ENCODE results near the gene ASTN2. TPM values are rescaled to one million over a fixed set of nuclear protein-coding genes. Genes with fewer than 3 reads are reported as not detected.

The ASTN2 gene
- total and polyA plus RNA-seq, 10 of the 15 experiments (the other 5 are each of a cell fraction or from before 2014, with no cell fraction given) = 1.4 to 15.7 (median 7.0) TPM

- no peak for TF ChIP-seq CBX5 (IDR thresholded peaks at IDR 0.05; ENCODE audit: low read depth)
- TF ChIP-seq STAT3 (IDR thresholded peaks at IDR 0.05; ENCODE audit: low read depth, low read length) = no peak
- TF ChIP-seq MYC (IDR thresholded peaks at IDR 0.05; ENCODE audit: insufficient read depth, insufficient read length, insufficient replicate concordance, low read length, severe bottlenecking) = no peak
Observed at GRCh38 chr9:116857321-116857720, 557.5 kb downstream of the ASTN2 start (continued).

DNA sequence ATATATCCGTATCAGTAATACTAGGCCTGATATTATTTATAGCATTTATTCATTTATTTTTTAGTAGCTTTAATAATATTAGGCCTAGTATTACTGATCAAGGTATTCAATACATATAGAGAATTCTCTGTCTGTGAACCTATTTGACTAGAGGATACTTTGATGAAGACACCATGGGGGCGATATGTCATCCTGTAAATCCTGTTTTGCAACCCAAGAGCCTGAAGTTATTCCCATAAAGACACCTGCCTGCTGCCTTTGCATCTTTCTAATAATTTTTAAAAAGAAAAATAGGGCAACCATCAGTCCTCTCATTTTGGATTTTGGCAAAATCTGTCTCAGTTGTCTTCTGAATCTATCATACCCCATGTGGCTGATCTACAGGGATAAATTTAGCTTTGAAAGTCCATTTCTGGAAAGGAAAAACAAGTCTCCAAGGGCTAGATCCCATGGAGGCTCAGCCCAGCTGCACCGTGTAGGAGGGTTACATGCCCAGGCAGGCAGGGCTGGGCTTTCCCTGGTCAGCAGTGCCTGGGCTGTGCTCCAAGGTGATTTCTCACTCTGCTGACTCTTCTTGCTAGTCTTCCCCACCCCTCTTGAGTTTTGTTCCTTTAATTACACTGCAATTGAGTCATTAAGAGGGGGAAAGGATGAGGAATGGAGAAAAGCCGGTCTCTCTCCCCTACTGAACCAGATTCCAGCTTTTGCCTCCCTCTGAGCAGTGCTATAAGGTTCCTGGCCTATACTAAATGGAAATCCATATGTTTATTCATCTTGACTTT, 558.8 kb downstream of the ASTN2 start:
- Histone ChIP-seq H2AFZ (ENCODE audit: control insufficient read depth, low read depth, low read length) (no peak overlapping the region), H4K20me1 (ENCODE audit: control insufficient read depth, insufficient read depth) (no peaks in the 10 kb centered on the region), H3K9ac (ENCODE audit: control insufficient read depth, insufficient read depth, low read length) (no peak overlapping the region), H3K9me3 (replicated peaks; ENCODE audit: control insufficient read depth, insufficient read depth, low read length) (no peaks in the 10 kb centered on the region), H3K36me3 (ENCODE audit: control insufficient read depth in 2 of 2, insufficient read depth in 2 of 2, low read length in 1 of 2) (no peaks in the 10 kb centered on the region), H3K4me3 (no peak overlapping the region), H3K27me3 (replicated peaks in 1 of 2; ENCODE audit: control insufficient read depth in 2 of 2, insufficient read depth in 2 of 2, low read length in 1 of 2) (no peaks in the 10 kb centered on the region; a peak in 1 of 4 replicates), H3K4me2 (ENCODE audit: control insufficient read depth, insufficient read depth) (no peak overlapping the region), H3K4me1 (ENCODE audit: control insufficient read depth, insufficient read depth, low read length) (no peaks in the 10 kb centered on the region), H3K79me2 (ENCODE audit: control insufficient read depth, insufficient read depth, low read length) (no peaks in the 10 kb centered on the region), H3K27ac (ENCODE audit: control insufficient read depth, insufficient read depth) (no peak overlapping the region)
- no peak for DNase-seq (ENCODE audit: low read depth, low spot score)
- ATAC-seq = peak; percentile 84
- ChIA-PET SMC1A (ENCODE audit: uncharacterized antibody, unreplicated experiment) (interaction anchor here (1.0 kb wide), 1 partner anchor 79 kb away, joined by 4 read pairs; no protein-coding TSS in a partner anchor), CTCF (interaction anchor here (1.2 to 6.8 kb wide), 3 partner anchors 116 to 121 kb away, joined by 5 to 173 read pairs (median 5); no protein-coding TSS in a partner anchor), RAD21 (ENCODE audit: unreplicated experiment) (no interaction called here), POLR2A (no interaction called here)
- 37% methylated on average over 4 of the region's 4 CpGs for WGBS (ENCODE audit: insufficient coverage, insufficient replicate concordance, low lambda C conversion rate, missing lambda C conversion rate)
- intact Hi-C loops (cut with micrococcal nuclease; ENCODE audit: unreplicated experiment) = no loop called here
- no peak for FAIRE-seq
- in situ Hi-C loops (cut with MboI) = loop anchor here (5.0 kb wide), 1 partner anchor 119 kb away; no protein-coding TSS in a partner anchor
- BruUV-seq (replicated peaks) = no TSS peak
- TF ChIP-seq USF2 (IDR thresholded peaks at IDR 0.05; ENCODE audit: borderline replicate concordance, low read depth, low read length) = no peak
- TF ChIP-seq ZNF687 (IDR thresholded peaks at IDR 0.05) = no peak
- TF ChIP-seq MXI1 (IDR thresholded peaks at IDR 0.05; ENCODE audit: low read depth, low read length) = no peak
- no peak for TF ChIP-seq SIX5 (IDR thresholded peaks at IDR 0.05; ENCODE audit: low read depth, low read length, severe bottlenecking)
- TF ChIP-seq NBN (IDR thresholded peaks at IDR 0.05) = no peak
- no peak for TF ChIP-seq ZNF622 (IDR thresholded peaks at IDR 0.05)
- no peak for TF ChIP-seq MYC (IDR thresholded peaks at IDR 0.05; ENCODE audit: insufficient read depth, insufficient read length, insufficient replicate concordance, low read length, severe bottlenecking)
- no peak for TF ChIP-seq HDAC6 (IDR thresholded peaks at IDR 0.05; ENCODE audit: unreplicated experiment)
- TF ChIP-seq, protein P1, sequence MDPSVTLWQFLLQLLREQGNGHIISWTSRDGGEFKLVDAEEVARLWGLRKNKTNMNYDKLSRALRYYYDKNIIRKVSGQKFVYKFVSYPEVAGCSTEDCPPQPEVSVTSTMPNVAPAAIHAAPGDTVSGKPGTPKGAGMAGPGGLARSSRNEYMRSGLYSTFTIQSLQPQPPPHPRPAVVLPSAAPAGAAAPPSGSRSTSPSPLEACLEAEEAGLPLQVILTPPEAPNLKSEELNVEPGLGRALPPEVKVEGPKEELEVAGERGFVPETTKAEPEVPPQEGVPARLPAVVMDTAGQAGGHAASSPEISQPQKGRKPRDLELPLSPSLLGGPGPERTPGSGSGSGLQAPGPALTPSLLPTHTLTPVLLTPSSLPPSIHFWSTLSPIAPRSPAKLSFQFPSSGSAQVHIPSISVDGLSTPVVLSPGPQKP (IDR thresholded peaks at IDR 0.05; ENCODE audit: low read depth, low read length) = no peak
- TF ChIP-seq STAT3 (IDR thresholded peaks at IDR 0.05; ENCODE audit: low read depth, low read length) = no peak
